Fibroblast of the aortic adventitia (primary cell): ENCODE data around the gene POLR2J. TPM values are rescaled to one million over a fixed set of nuclear protein-coding genes. Genes with fewer than 3 reads are reported as not detected.
"Not testable (repeated sequence)": the region's sequence is repeated elsewhere in the genome, so short reads cannot be mapped to it uniquely, and the experiment has no call there.

Experiments used
- DNase-seq: peaks from one replicate; pipeline ENCODE4 v3.0.0-alpha.2; 2010; ENCODE audit warnings: low read depth
- H3K4me3 ChIP-seq: 2 replicates; pipeline ENCODE4 v1.5.1; 2011; ENCODE audit warnings: low read depth, mild to moderate bottlenecking, control low read depth, low read length, moderate library complexity
- CTCF ChIP-seq: IDR thresholded peaks from 2 replicates; pipeline ENCODE4 v1.5.1; 2011; ENCODE audit warnings: mild to moderate bottlenecking, low read length, control low read depth, inconsistent platforms; ENCODE audit not compliant: insufficient read depth
- total RNA-seq: library from RNA; depleted of rRNA; stranded (reverse); fragments of >200 nt; gene quantifications from 2 replicates; pipeline ENCODE4 v1.2.3, GENCODE V29; 2012; ENCODE audit warnings: low replicate concordance

Gene POLR2J
- 13.0 and 34.0 TPM in 2 replicates for total RNA-seq

GRCh38 chr7:102478314-102479208, at the start of gene POLR2J:
POLR2J (minus strand) TSS chr7:102478922; CDS start chr7:102478860, 62 bp downstream.
- peak; percentile 49 for TF ChIP-seq CTCF
- peak within 1 kb of the TSS; percentile 50 for H3K4me3 ChIP-seq
- peak; percentile 85 for DNase-seq

- DNase-seq, H3K4me3 ChIP-seq: not testable (repeated sequence)
These were observed 49.4 kb upstream of the POLR2J start for GRCh38 chr7:102527822-102528793.

- not testable (repeated sequence) for DNase-seq, H3K4me3 ChIP-seq
These were observed 48.5 kb upstream of the POLR2J start for GRCh38 chr7:102527182-102527581.

- DNase-seq, result not testable (repeated sequence)
These were observed 46.1 kb upstream of the POLR2J start for GRCh38 chr7:102524803-102525202.

GRCh38 chr7:102520797-102521196, 42.1 kb upstream of the POLR2J start:
- not testable (repeated sequence) for DNase-seq

More at GRCh38 chr7:102524803-102525202, 46.1 kb upstream of the POLR2J start:
- H3K4me3 ChIP-seq, result not testable (repeated sequence)

GRCh38 chr7:102517550-102518147, 38.9 kb upstream of the POLR2J start, which contains the start of gene RASA4B:
RASA4B (minus strand) TSS chr7:102517777; CDS start chr7:102517710, 67 bp downstream.
- H3K4me3 ChIP-seq, result peak within 1 kb of the TSS; percentile 59
- DNase-seq, result not testable (repeated sequence)

More at GRCh38 chr7:102520797-102521196, 42.1 kb upstream of the POLR2J start:
- not testable (repeated sequence) for H3K4me3 ChIP-seq

- not testable (repeated sequence) for DNase-seq
These were observed 38.2 kb upstream of the POLR2J start for GRCh38 chr7:102516951-102517350.

GRCh38 chr7:102515889-102516288, 37.2 kb upstream of the POLR2J start:
- DNase-seq, H3K4me3 ChIP-seq: not testable (repeated sequence)

More at GRCh38 chr7:102516951-102517350, 38.2 kb upstream of the POLR2J start:
- H3K4me3 ChIP-seq, result not testable (repeated sequence)

- not testable (repeated sequence) for DNase-seq, H3K4me3 ChIP-seq
These were observed 36.4 kb upstream of the POLR2J start for GRCh38 chr7:102514881-102515721.

GRCh38 chr7:102512642-102513221, 34.0 kb upstream of the POLR2J start:
- peak overlapping the region; percentile 57 for H3K4me3 ChIP-seq
- peak; percentile 92 for DNase-seq

- DNase-seq, H3K4me3 ChIP-seq: not testable (repeated sequence)
These were observed 33.3 kb upstream of the POLR2J start for GRCh38 chr7:102511860-102512522.

- DNase-seq, H3K4me3 ChIP-seq: not testable (repeated sequence)
These were observed 31.9 kb upstream of the POLR2J start for GRCh38 chr7:102510575-102510974.

GRCh38 chr7:102507410-102508088, 28.8 kb upstream of the POLR2J start:
- H3K4me3 ChIP-seq, result not testable (repeated sequence)

GRCh38 chr7:102505298-102506185, 26.8 kb upstream of the POLR2J start:
- H3K4me3 ChIP-seq, DNase-seq: not testable (repeated sequence)

More at GRCh38 chr7:102507410-102508088, 28.8 kb upstream of the POLR2J start:
- DNase-seq, result not testable (repeated sequence)
